HG03565 (cell line): Measurements from ENCODE around the gene CLK1.

Experiments
- ATAC-seq: cut with Tn5 transposase; IDR thresholded peaks from one replicate; pipeline ENCODE4 v1.9.1; 2021; ENCODE audit warnings: mild to moderate bottlenecking, moderate library complexity; ENCODE audit not compliant: unreplicated experiment

The CLK1 gene

GRCh38 chr2:200811333-200812121, 52.9 kb downstream of the CLK1 start, which contains the start of gene BZW1:
Gene BZW1, plus strand, starts transcription at chr2:200811910. Its CDS starts 1,308 bp downstream, at chr2:200813218.
- ATAC-seq: peak; percentile 53

DNA sequence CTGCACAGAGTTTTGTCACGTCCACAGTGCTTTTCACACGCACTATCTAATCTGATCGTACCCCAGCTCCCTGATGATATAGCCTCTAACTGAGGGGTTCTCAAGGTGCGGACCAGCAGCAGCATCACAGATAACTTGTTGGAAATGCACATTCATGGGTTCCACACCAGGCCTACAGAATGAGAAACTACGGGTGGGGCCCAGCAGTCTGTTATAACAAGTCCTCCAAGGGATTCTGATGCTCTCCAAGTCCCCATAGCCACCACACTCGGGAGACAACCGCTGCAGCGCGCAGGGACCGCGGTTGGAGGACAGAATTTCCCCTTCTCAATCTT, 53.5 kb downstream of the CLK1 start:
- no peak for ATAC-seq

DNA sequence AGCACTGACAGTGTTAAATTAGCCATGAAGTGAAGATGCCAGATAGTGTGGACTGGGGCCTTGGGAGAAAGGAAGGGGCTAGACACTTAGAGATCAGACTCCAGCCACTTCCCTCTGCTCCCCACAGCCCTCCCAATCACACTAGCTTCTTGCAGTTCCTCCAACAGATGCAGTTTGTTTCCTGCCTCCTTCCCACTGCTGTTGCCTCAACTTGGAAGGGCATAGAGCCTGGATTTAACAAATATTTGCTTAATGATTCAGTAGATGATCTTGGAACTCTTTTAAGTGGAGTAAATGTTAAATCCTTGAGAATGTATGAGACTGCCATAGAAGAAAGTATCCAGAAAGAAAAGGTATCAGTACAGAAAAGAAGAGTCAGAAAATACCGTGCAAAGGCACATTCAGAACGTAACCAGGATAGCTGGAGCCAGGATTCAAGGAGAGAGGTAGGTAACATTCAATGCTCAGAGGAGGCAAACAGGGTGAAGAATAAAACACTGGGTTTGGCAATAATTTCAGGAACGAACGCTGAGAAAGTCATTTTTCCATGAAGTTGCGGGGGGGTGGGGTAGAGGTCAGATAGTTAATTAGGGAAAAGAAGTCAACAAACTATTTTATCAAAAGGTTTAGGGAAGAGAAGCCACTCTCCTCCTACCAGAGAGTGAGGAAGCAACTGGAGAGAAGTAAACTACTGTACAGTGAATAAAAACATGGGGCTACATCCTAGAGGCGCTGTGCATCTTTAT, 54.0 kb downstream of the CLK1 start:
- ATAC-seq: no peak

DNA sequence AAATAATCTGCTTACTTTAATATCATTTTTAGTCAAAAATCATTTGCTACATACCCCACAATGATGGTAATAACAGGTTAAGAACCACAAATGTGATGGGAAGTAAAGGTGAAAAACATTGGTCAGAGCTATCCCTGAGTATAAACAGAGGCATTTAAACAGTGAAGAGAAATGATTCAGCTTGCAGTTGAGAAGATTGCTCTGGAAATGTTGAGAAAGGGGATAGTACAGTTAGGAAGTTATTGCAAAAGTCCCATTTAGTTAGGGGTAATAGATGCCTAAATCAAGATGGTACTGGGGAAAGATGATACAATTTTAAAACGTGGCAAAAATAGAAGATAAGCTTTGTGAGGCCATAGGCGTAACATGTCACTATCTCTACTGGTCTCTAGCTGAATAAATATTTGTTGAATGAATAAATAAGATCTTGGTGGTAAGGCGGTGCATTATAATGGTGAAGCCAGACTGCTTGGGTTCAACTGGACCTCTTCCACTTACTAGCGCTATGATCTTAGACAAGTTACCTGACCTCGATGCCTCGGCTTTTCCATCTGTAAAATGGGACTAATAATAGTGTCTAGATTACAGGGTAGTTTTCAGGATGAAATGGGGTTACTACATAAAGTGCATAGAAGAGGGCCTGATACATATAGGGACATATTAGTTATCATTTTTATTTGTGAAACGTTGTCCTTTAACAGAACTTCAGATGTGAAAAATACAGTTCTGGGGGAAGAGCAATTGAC, 54.8 kb downstream of the CLK1 start:
- ATAC-seq: no peak
